OCI-LY3 (cell line): ENCODE measurements around the gene CTXN3.

Experiments
- EZH2phosphoT487 ChIP-seq: fragments of 200-600 bp; shearing (Covaris generic); IDR thresholded peaks from 2 replicates; pipeline ENCODE4 v1.6.1; 2018; ENCODE audit warnings: antibody characterized with exemption, mixed run types, low read depth
- TF ChIP-seq, protein P1 (sequence below): fragments of 200-600, 300-600 bp; sonication (generic); IDR thresholded peaks from 2 replicates; pipeline ENCODE4 v1.5.1; 2014; ENCODE audit warnings: antibody characterized with exemption, low read length, low read depth

GRCh38 chr5:127652952-127653611 is 4.2 kb downstream of the CTXN3 start:
- TF ChIP-seq, protein P1, sequence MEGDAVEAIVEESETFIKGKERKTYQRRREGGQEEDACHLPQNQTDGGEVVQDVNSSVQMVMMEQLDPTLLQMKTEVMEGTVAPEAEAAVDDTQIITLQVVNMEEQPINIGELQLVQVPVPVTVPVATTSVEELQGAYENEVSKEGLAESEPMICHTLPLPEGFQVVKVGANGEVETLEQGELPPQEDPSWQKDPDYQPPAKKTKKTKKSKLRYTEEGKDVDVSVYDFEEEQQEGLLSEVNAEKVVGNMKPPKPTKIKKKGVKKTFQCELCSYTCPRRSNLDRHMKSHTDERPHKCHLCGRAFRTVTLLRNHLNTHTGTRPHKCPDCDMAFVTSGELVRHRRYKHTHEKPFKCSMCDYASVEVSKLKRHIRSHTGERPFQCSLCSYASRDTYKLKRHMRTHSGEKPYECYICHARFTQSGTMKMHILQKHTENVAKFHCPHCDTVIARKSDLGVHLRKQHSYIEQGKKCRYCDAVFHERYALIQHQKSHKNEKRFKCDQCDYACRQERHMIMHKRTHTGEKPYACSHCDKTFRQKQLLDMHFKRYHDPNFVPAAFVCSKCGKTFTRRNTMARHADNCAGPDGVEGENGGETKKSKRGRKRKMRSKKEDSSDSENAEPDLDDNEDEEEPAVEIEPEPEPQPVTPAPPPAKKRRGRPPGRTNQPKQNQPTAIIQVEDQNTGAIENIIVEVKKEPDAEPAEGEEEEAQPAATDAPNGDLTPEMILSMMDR = no peak
- TF ChIP-seq EZH2phosphoT487 = no peak
